SK-N-MC (cell line): ENCODE results near the gene ECM2.

Source experiments
- DNase-seq: peaks from one replicate; pipeline ENCODE4 v3.0.0-alpha.2; 2011; ENCODE audit warnings: low read depth, low spot score
- H3K27ac ChIP-seq: fragments of 200-600 bp; sonication (generic); 2 replicates; pipeline ENCODE4 v1.5.1; 2016; ENCODE audit warnings: mixed run types
- H3K36me3 ChIP-seq: fragments of 200-600 bp; sonication (generic); 2 replicates; pipeline ENCODE4 v1.6.1; 2017; ENCODE audit warnings: antibody characterized with exemption, low read length, mixed read lengths; ENCODE audit not compliant: insufficient read depth
- H3K4me3 ChIP-seq: fragments of 200-600 bp; sonication (generic); 2 replicates; pipeline ENCODE4 v1.5.1; 2016
- H3K9ac ChIP-seq: fragments of 200-600 bp; sonication (generic); 2 replicates; pipeline ENCODE4 v1.8.0; 2017; ENCODE audit warnings: mixed run types, mixed read lengths; ENCODE audit not compliant: insufficient read length
- H3K9me3 ChIP-seq: fragments of 200-600 bp; sonication (generic); 2 replicates; pipeline ENCODE4 v1.6.1; 2017; ENCODE audit warnings: low read depth, mild to moderate bottlenecking, antibody characterized with exemption, low read length, moderate library complexity, mixed read lengths
- EZH2 ChIP-seq: fragments of 200-600 bp; sonication (generic); IDR thresholded peaks from one replicate; pipeline ENCODE4 v1.6.1; 2017; ENCODE audit warnings: antibody characterized with exemption
- FOXP2 ChIP-seq: optimal IDR thresholded peaks from 2 replicates; pipeline ENCODE3; 2011; ENCODE audit warnings: mild to moderate bottlenecking, moderate library complexity; ENCODE audit not compliant: insufficient read depth; ENCODE audit errors: extremely low read length, control extremely low read depth
- POLR2AphosphoS5 ChIP-seq: IDR thresholded peaks from 2 replicates; pipeline ENCODE4 v1.6.1; 2012; ENCODE audit warnings: mild to moderate bottlenecking, low read depth, low read length, borderline replicate concordance

Gene ECM2

GRCh38 chr9:92478783-92479182 lies 57.0 kb downstream of the ECM2 start:
- DNase-seq = no peak

GRCh38 chr9:92476962-92477361 lies 58.8 kb downstream of the ECM2 start:
- H3K9ac ChIP-seq = no peak overlapping the region
- no peaks in the 10 kb centered on the region for H3K9me3 ChIP-seq
- no peaks in the 10 kb centered on the region for H3K36me3 ChIP-seq
- H3K27ac ChIP-seq = no peak overlapping the region
- H3K4me3 ChIP-seq = no peak overlapping the region
- DNase-seq = no peak
- no peak for TF ChIP-seq EZH2
- no peak for TF ChIP-seq FOXP2
- no peak for TF ChIP-seq POLR2AphosphoS5

More at GRCh38 chr9:92478783-92479182, 57.0 kb downstream of the ECM2 start:
- no peaks in the 10 kb centered on the region for H3K9me3 ChIP-seq
- no peak overlapping the region for H3K4me3 ChIP-seq
- TF ChIP-seq EZH2 (no peak), FOXP2 (no peak), POLR2AphosphoS5 (no peak)
- H3K36me3 ChIP-seq = no peaks in the 10 kb centered on the region
- no peak overlapping the region for H3K27ac ChIP-seq
- H3K9ac ChIP-seq = no peak overlapping the region

- Histone ChIP-seq H3K4me3 (no peak overlapping the region), H3K36me3 (no peaks in the 10 kb centered on the region), H3K9me3 (no peaks in the 10 kb centered on the region), H3K9ac (no peak overlapping the region), H3K27ac (no peak overlapping the region)
- TF ChIP-seq EZH2 = no peak
- no peak for TF ChIP-seq FOXP2
- no peak for TF ChIP-seq POLR2AphosphoS5
- DNase-seq = no peak
These were observed 61.2 kb downstream of the ECM2 start for GRCh38 chr9:92474587-92474986.

- H3K36me3 ChIP-seq = no peaks in the 10 kb centered on the region
These were observed 67.6 kb downstream of the ECM2 start for GRCh38 chr9:92468206-92468605.

DNA sequence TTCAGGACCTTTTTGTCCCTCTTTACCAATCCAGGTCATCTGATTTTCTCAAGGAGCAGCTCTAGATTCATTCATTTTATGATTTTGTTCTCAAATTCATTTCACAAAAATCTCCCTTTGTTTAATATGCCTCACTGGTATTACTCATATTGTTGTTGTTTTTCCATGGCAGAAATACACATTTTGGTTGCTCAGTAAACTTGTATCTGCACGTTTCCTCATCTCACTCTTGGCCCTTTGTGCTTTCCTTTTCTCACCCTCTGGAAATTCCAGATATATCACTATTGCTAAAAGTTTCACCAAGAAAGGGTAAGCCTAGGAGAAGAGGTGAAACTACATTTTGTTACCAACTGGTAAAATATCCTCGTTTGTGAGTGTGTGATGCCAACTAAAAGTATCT lies 68.3 kb downstream of the ECM2 start:
- Histone ChIP-seq H3K9me3 (no peaks in the 10 kb centered on the region), H3K9ac (no peak overlapping the region), H3K36me3 (no peaks in the 10 kb centered on the region), H3K4me3 (no peak overlapping the region), H3K27ac (no peak overlapping the region)
- DNase-seq = no peak
- TF ChIP-seq EZH2 = no peak
- TF ChIP-seq FOXP2 = no peak
- TF ChIP-seq POLR2AphosphoS5 = no peak

More at GRCh38 chr9:92468206-92468605, 67.6 kb downstream of the ECM2 start:
- TF ChIP-seq POLR2AphosphoS5 (no peak), FOXP2 (no peak), EZH2 (no peak)
- no peak overlapping the region for H3K4me3 ChIP-seq
- no peak overlapping the region for H3K9ac ChIP-seq
- H3K9me3 ChIP-seq = no peaks in the 10 kb centered on the region
- no peak overlapping the region for H3K27ac ChIP-seq
- no peak for DNase-seq

GRCh38 chr9:92467041-92467440 lies 68.7 kb downstream of the ECM2 start:
- DNase-seq = no peak
- Histone ChIP-seq H3K9ac (no peak overlapping the region), H3K27ac (no peak overlapping the region), H3K9me3 (no peaks in the 10 kb centered on the region), H3K4me3 (no peak overlapping the region), H3K36me3 (no peaks in the 10 kb centered on the region)
- TF ChIP-seq FOXP2 (no peak), EZH2 (no peak), POLR2AphosphoS5 (no peak)

DNA sequence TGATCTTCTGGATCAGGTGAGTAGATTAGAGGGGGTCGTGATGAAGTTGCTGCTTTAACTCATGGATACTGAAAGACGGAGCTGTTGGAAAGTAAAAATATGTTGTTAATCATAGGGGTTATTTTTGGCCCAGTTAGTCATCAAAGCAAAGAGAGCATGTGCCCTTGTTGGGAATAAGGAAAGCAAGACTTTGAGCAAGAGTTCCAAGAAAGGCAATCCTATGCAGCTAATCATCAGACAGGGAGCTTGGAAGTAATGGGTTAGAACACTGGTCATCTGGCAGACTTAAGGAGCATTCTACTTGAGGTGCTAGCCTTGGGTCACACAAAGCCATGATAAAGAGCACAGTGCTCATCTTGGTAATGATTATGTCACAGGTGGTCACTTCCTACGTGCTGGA lies 71.8 kb downstream of the ECM2 start:
- Histone ChIP-seq H3K9me3 (no peaks in the 10 kb centered on the region), H3K9ac (no peak overlapping the region), H3K27ac (no peak overlapping the region), H3K36me3 (no peaks in the 10 kb centered on the region), H3K4me3 (no peak overlapping the region)
- no peak for DNase-seq
- TF ChIP-seq POLR2AphosphoS5 = no peak
- TF ChIP-seq FOXP2 = no peak
- no peak for TF ChIP-seq EZH2

GRCh38 chr9:92463387-92463786 lies 72.4 kb downstream of the ECM2 start:
- DNase-seq = no peak
- no peak overlapping the region for H3K9ac ChIP-seq
- TF ChIP-seq EZH2 (no peak), POLR2AphosphoS5 (no peak), FOXP2 (no peak)
- H3K27ac ChIP-seq = no peak overlapping the region
- no peak overlapping the region for H3K4me3 ChIP-seq
- no peaks in the 10 kb centered on the region for H3K9me3 ChIP-seq
- no peaks in the 10 kb centered on the region for H3K36me3 ChIP-seq

GRCh38 chr9:92457576-92457975 lies 78.2 kb downstream of the ECM2 start:
- TF ChIP-seq POLR2AphosphoS5 = no peak
- DNase-seq = no peak
- H3K9ac ChIP-seq = no peak overlapping the region
- H3K27ac ChIP-seq = no peak overlapping the region
- no peaks in the 10 kb centered on the region for H3K36me3 ChIP-seq
- H3K4me3 ChIP-seq = no peak overlapping the region
- no peaks in the 10 kb centered on the region for H3K9me3 ChIP-seq
